ENCODE measurements around the gene L3MBTL3. TPM values are rescaled to one million over a fixed set of nuclear protein-coding genes. Genes with fewer than 3 reads are reported as not detected.
A peak's percentile ranks its signal among the peaks of the same experiment; 100 is the strongest.

Gene L3MBTL3
- total RNA-seq, 1 experiment from 2014 or later, result 4.7 TPM

DNA sequence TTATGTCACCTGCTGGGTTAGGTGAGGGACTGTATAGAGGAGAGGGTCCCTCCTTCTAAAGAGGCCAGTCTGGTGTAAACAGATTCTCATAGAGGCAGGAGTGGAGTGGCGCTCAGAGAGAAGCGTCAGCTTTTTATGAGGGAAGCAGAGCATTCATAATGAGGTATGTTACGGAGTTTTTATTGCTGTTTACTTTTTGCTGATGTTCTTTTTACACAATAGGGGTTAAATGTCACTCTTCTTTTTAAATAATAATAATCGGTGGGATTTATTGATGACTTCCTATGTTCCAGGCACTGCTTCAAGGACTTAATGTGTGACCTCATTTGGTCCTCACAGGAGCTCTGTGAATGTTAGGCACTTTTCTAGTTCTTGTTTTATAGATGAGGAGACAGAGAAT is 79.9 kb downstream of the L3MBTL3 start:
- no peak overlapping the region for H3K4me3 Mint-ChIP-seq
- H4K20me1 ChIP-seq (ENCODE audit: control insufficient read depth, insufficient read depth, insufficient read length), result no peaks in the 10 kb centered on the region
- no peak overlapping the region for H2BK12ac ChIP-seq (ENCODE audit: insufficient read length, low read depth, low read length)
- no peaks in the 10 kb centered on the region for H3K23me2 ChIP-seq (ENCODE audit: insufficient read length, low read depth, low read length, poor library complexity, severe bottlenecking)
- no peak overlapping the region for H2BK5ac ChIP-seq (ENCODE audit: insufficient read length, low read length)
- peaks cover 3 to 6% of the 10 kb centered on the region in 2 experiments; a peak in 1 of 4 replicates for H3K4me1 Mint-ChIP-seq
- no peaks in the 10 kb centered on the region for H3K27me3 ChIP-seq (ENCODE audit: insufficient read depth, low read length)
- 0 out of 7 replicates have a peak overlapping the region, but pooled peaks of 1 of the 3 experiments have one; percentile 21 for H3K27ac Mint-ChIP-seq
- no peak overlapping the region for H3K4ac ChIP-seq (ENCODE audit: low read depth, low read length)
- H2AK5ac ChIP-seq (ENCODE audit: insufficient read length, low read length), result no peak overlapping the region
- H3K9me3 Mint-ChIP-seq, result no peaks in the 10 kb centered on the region
- H3K9ac ChIP-seq (ENCODE audit: extremely low read depth, insufficient read length, low read length), result no peak overlapping the region
- no CpG with 5 or more reads among the region's 4 CpGs for WGBS (ENCODE audit: extremely low coverage, insufficient read length, low lambda C conversion rate)
- no peak for DNase-seq
- H2BK120ac ChIP-seq (ENCODE audit: low read depth, low read length, poor library complexity, severe bottlenecking), result no peak overlapping the region
- H3K14ac ChIP-seq (ENCODE audit: insufficient read depth, low read length), result no peak overlapping the region
- H4K8ac ChIP-seq (replicated peaks; ENCODE audit: insufficient read length, low read depth, low read length), result no peak overlapping the region
- no peak overlapping the region for H4K5ac ChIP-seq (ENCODE audit: insufficient read length, low read depth, low read length)
- H3K56ac ChIP-seq (ENCODE audit: insufficient read length, low read depth, low read length), result no peak overlapping the region
- no peak overlapping the region for H3K4me2 ChIP-seq (ENCODE audit: insufficient read depth, insufficient read length, low read length)
- H3K79me2 ChIP-seq (ENCODE audit: insufficient read depth, low read length), result no peaks in the 10 kb centered on the region
- no peak overlapping the region for H2AFZ ChIP-seq (ENCODE audit: low read length)
- H3T11ph ChIP-seq (ENCODE audit: low read length), result no peak overlapping the region
- H3K4me1 ChIP-seq (ENCODE audit: insufficient read depth, low read length), result no peaks in the 10 kb centered on the region
- no peaks in the 10 kb centered on the region for H3K27me3 Mint-ChIP-seq (ENCODE audit: low read depth)
- H3K23ac ChIP-seq (ENCODE audit: insufficient read length, low read depth, low read length), result no peak overlapping the region
- no peak overlapping the region for H3K27ac ChIP-seq (ENCODE audit: insufficient read length, low read depth, low read length)
- H2BK20ac ChIP-seq (ENCODE audit: low read depth, low read length, poor library complexity, severe bottlenecking), result no peak overlapping the region
- H3K18ac ChIP-seq (ENCODE audit: insufficient read length, low read depth, low read length), result no peak overlapping the region
- no peak overlapping the region for H4K91ac ChIP-seq (ENCODE audit: insufficient read length, low read depth, low read length)
- H3K9me3 ChIP-seq (ENCODE audit: control insufficient read depth, low read depth, low read length), result no peaks in the 10 kb centered on the region
- TF ChIP-seq, protein P1, sequence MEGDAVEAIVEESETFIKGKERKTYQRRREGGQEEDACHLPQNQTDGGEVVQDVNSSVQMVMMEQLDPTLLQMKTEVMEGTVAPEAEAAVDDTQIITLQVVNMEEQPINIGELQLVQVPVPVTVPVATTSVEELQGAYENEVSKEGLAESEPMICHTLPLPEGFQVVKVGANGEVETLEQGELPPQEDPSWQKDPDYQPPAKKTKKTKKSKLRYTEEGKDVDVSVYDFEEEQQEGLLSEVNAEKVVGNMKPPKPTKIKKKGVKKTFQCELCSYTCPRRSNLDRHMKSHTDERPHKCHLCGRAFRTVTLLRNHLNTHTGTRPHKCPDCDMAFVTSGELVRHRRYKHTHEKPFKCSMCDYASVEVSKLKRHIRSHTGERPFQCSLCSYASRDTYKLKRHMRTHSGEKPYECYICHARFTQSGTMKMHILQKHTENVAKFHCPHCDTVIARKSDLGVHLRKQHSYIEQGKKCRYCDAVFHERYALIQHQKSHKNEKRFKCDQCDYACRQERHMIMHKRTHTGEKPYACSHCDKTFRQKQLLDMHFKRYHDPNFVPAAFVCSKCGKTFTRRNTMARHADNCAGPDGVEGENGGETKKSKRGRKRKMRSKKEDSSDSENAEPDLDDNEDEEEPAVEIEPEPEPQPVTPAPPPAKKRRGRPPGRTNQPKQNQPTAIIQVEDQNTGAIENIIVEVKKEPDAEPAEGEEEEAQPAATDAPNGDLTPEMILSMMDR (conservative IDR thresholded peaks at IDR 0.05), result no peak
- H3K36me3 Mint-ChIP-seq (ENCODE audit: insufficient read depth in 1 of 3, low read depth in 3 of 3), result peaks cover 0 to 8% (median 3%) of the 10 kb centered on the region in 3 experiments; a peak in 5 of 7 replicates
- H2BK15ac ChIP-seq (ENCODE audit: low read depth, low read length), result no peak overlapping the region
- no peaks in the 10 kb centered on the region for H3K79me1 ChIP-seq (ENCODE audit: insufficient read depth, low read depth, low read length, poor library complexity, severe bottlenecking)
